ENCODE results near the gene CNOT1.

GRCh38 chr16:58635502-58635901 is 5.9 kb upstream of the CNOT1 start:
- TF ChIP-seq CTCF (IDR thresholded peaks at IDR 0.05) (no peak), POLR2AphosphoS5 (IDR thresholded peaks at IDR 0.05) (no peak)

All from prostate gland (tissue), 2 donors.